Hematopoietic multipotent progenitor cell (in vitro differentiated cells): ENCODE results near the gene FAM111A. TPM values are rescaled to one million over a fixed set of nuclear protein-coding genes. Genes with fewer than 3 reads are reported as not detected.
A peak's percentile ranks its signal among the peaks of the same experiment; 100 is the strongest.
"Not testable (repeated sequence)": the region's sequence is repeated elsewhere in the genome, so short reads cannot be mapped to it uniquely, and the experiment has no call there.

Experiments used
- DNase-seq, 3 donors: peaks; one replicate each; pipeline ENCODE4 v3.0.0-alpha.2; 2011 to 2015; ENCODE audit warnings: low read depth in 2 of 3, low spot score in 2 of 3
- total RNA-seq: library from RNA; depleted of rRNA; stranded (reverse); fragments of >200 nt; gene quantifications from one replicate; pipeline ENCODE4 v1.2.3, GENCODE V29; 2012

FAM111A gene
- total RNA-seq, result 28.0 TPM

GRCh38 chr11:59142530-59143507, at the start of gene FAM111A:
TSS of gene FAM111A (plus strand) at chr11:59142856. CDS start at chr11:59148873, 6,017 bp downstream.
- peak; percentile 71 to 95 (median 92) for DNase-seq

GRCh38 chr11:59093576-59093975, 49.1 kb upstream of the FAM111A start:
- not testable (repeated sequence) for DNase-seq

- DNase-seq, result not testable (repeated sequence)
These were observed 47.4 kb upstream of the FAM111A start for GRCh38 chr11:59095225-59095624.

GRCh38 chr11:59095972-59096575, 46.6 kb upstream of the FAM111A start:
- not testable (repeated sequence) for DNase-seq

GRCh38 chr11:59097113-59097708, 45.4 kb upstream of the FAM111A start:
- DNase-seq, result peak; percentile 25 to 86 (median 60)

- not testable (repeated sequence) for DNase-seq
These were observed 44.7 kb upstream of the FAM111A start for GRCh38 chr11:59097938-59098337.

GRCh38 chr11:59102259-59102765, 40.3 kb upstream of the FAM111A start:
- peak; percentile 10 to 88 (median 85) for DNase-seq

- DNase-seq, result peak; percentile 18 to 88 (median 78)
These were observed 36.0 kb upstream of the FAM111A start, which contains the start of gene FAM111B for GRCh38 chr11:59106363-59107336. TSS of gene FAM111B (plus strand) at chr11:59107237. CDS start at chr11:59109626, 2,389 bp downstream.

GRCh38 chr11:59107721-59108120, 34.9 kb upstream of the FAM111A start:
- not testable (repeated sequence) for DNase-seq

GRCh38 chr11:59112494-59112893, 30.2 kb upstream of the FAM111A start:
- DNase-seq, result no peak

GRCh38 chr11:59114344-59114743, 28.3 kb upstream of the FAM111A start:
- no peak for DNase-seq

GRCh38 chr11:59115553-59115952, 27.1 kb upstream of the FAM111A start:
- DNase-seq, result no peak

- DNase-seq, result no peak
These were observed 24.9 kb upstream of the FAM111A start for GRCh38 chr11:59117774-59118173.

GRCh38 chr11:59119826-59120225, 22.8 kb upstream of the FAM111A start:
- DNase-seq, result no peak

GRCh38 chr11:59135648-59136461, 6.8 kb upstream of the FAM111A start:
- DNase-seq, result peak; percentile 76 to 91 (median 84)

- DNase-seq, result not testable (repeated sequence)
These were observed 6.1 kb upstream of the FAM111A start for GRCh38 chr11:59136551-59136950.

- DNase-seq, result no peak
These were observed 5.5 kb upstream of the FAM111A start for GRCh38 chr11:59137190-59137589.

GRCh38 chr11:59138643-59139042, 4.0 kb upstream of the FAM111A start:
- no peak for DNase-seq

- DNase-seq, result no peak
These were observed 1.5 kb upstream of the FAM111A start for GRCh38 chr11:59141191-59141590.
